K562 (cell line): ENCODE data around the gene LRIF1. TPM values are rescaled to one million over a fixed set of nuclear protein-coding genes. Genes with fewer than 3 reads are reported as not detected.
A peak's percentile ranks its signal among the peaks of the same experiment; 100 is the strongest.

Experiments used
- ATAC-seq: fragments of 200-7000 bp; cut with Tn5 transposase; 3 replicates; pipeline ENCODE4 v1.9.1; 2020; ENCODE audit warnings: moderate library complexity
- BruUV-seq: library from RNA; stranded (reverse); fragments of 400-500 nt; replicated peaks from 2 replicates; lab custom pipeline; 2021; lab: Mats Ljungman, UMichigan
- CTCF ChIA-PET: fragments of 300-600 bp; formaldehyde crosslinking; extraction: SDS; loops from one replicate; lab custom pipeline; 2021; ENCODE audit warnings: low intra/inter-chr PET ratio; lab: Yijun Ruan, JAX
- POLR2A ChIA-PET: fragments of 300-600, 350-650 bp; sonication (Branson Sonifier 250); formaldehyde crosslinking; extraction: SDS; loops from one replicate; lab custom pipeline; 2021; ENCODE audit warnings: antibody characterized with exemption, inconsistent platforms; lab: Yijun Ruan, JAX
- DNase-seq, 4 experiments: peaks; one replicate each; pipeline versions ENCODE4 v3.0.0 to v3.0.0-alpha.2; 2011 to 2018; ENCODE audit warnings: low spot score in 3 of 4, mixed read lengths in 3 of 4; ENCODE audit errors: extremely low read depth in 1 of 4
- FAIRE-seq: peaks from 2 replicates; lab custom pipeline; 2011; peaks lifted over from hg19 to GRCh38; lab: Jason Lieb, UNC
- H2AFZ ChIP-seq: 2 replicates; pipeline ENCODE4 v1.6.0; 2011; ENCODE audit warnings: low read depth, low read length, control low read depth, inconsistent platforms
- H3K27ac ChIP-seq: fragments of 200-600 bp; 3 replicates; pipeline ENCODE4 v1.8.0; 2011; ENCODE audit warnings: low read depth, mild to moderate bottlenecking, control low read depth, inconsistent platforms, low read length, moderate library complexity, mixed read lengths; ENCODE audit errors: extremely low read depth
- H3K27me3 ChIP-seq, 2 experiments: fragments of 300-600 bp in 1 of 2; 2 replicates in 1 of 2; 3 replicates in 1 of 2; pipeline versions ENCODE4 v1.6.0 to v1.8.0; 2011; ENCODE audit warnings: inconsistent platforms in 2 of 2, low read length in 2 of 2, mild to moderate bottlenecking in 1 of 2, mixed read lengths in 1 of 2, moderate library complexity in 1 of 2; ENCODE audit not compliant: control insufficient read depth in 2 of 2, insufficient read depth in 2 of 2
- H3K36me3 ChIP-seq: fragments of 300-600 bp; 3 replicates; pipeline ENCODE4 v1.8.0; 2011; ENCODE audit warnings: mild to moderate bottlenecking, low read length, inconsistent platforms; ENCODE audit not compliant: control insufficient read depth, insufficient read depth
- H3K4me1 ChIP-seq, 2 experiments: fragments of 200-600 bp in 1 of 2; replicated peaks in 1 of 2; 2 replicates in 1 of 2; 3 replicates in 1 of 2; pipeline versions ENCODE4 v1.5.1 to v1.8.0; 2011; ENCODE audit warnings: inconsistent platforms in 2 of 2, low read length in 2 of 2, mild to moderate bottlenecking in 1 of 2, mixed read lengths in 1 of 2, moderate library complexity in 1 of 2; ENCODE audit not compliant: control insufficient read depth in 2 of 2, insufficient read depth in 2 of 2
- H3K4me2 ChIP-seq: 2 replicates; pipeline ENCODE4 v1.6.1; 2011; ENCODE audit warnings: low read length, control low read depth, inconsistent platforms, mixed read lengths; ENCODE audit not compliant: insufficient read depth
- H3K4me3 ChIP-seq: fragments of 200-600 bp; sonication (generic), shearing (Covaris generic); 2 replicates; pipeline ENCODE4 v1.5.1; 2016; ENCODE audit warnings: control low read depth, inconsistent platforms
- H3K79me2 ChIP-seq: fragments of 200-600 bp; 3 replicates; pipeline ENCODE4 v1.8.0; 2011; ENCODE audit warnings: low read length, inconsistent platforms; ENCODE audit not compliant: control insufficient read depth, insufficient read depth
- H3K9ac ChIP-seq, 2 experiments: 2 replicates each; pipeline versions ENCODE4 v1.6.0 to v1.6.1; 2011; ENCODE audit warnings: low read depth in 2 of 2, low read length in 2 of 2, control low read depth in 1 of 2, inconsistent platforms in 1 of 2, mild to moderate bottlenecking in 1 of 2, mixed read lengths in 1 of 2; ENCODE audit not compliant: insufficient read depth in 1 of 2
- H3K9me1 ChIP-seq: one replicate; pipeline ENCODE4 v1.6.0; 2011; ENCODE audit warnings: inconsistent platforms, mild to moderate bottlenecking, low read length, moderate library complexity; ENCODE audit not compliant: control insufficient read depth, insufficient read depth
- H3K9me3 ChIP-seq: replicated peaks from 2 replicates; pipeline ENCODE4 v1.5.1; 2011; ENCODE audit warnings: low read depth, low read length, inconsistent platforms; ENCODE audit not compliant: control insufficient read depth, insufficient read depth
- H4K20me1 ChIP-seq: replicated peaks from 2 replicates; pipeline ENCODE4 v1.6.1; 2011; ENCODE audit warnings: low read length, inconsistent platforms, mixed read lengths; ENCODE audit not compliant: control insufficient read depth, insufficient read depth
- MBD1 ChIP-seq: fragments of 250-450 bp; sonication (Bioruptor Pico); IDR thresholded peaks from 2 replicates; pipeline ENCODE4 v1.8.0; 2022; ENCODE audit warnings: inconsistent platforms
- NEUROD1 ChIP-seq: fragments of 150-350 bp; IDR thresholded peaks from 2 replicates; pipeline ENCODE4 v1.6.1; 2014; ENCODE audit warnings: borderline replicate concordance, low read length, low read depth; ENCODE audit not compliant: partially characterized antibody
- PTRF ChIP-seq: fragments of 450-650 bp; IDR thresholded peaks from 2 replicates; pipeline ENCODE4 v1.6.1; 2016; ENCODE audit warnings: mild to moderate bottlenecking, missing genetic modification characterization, missing compliant biosample characterization
- RFX5 ChIP-seq: IDR thresholded peaks from 2 replicates; pipeline ENCODE4 v1.6.1; 2011; ENCODE audit warnings: low read depth, mild to moderate bottlenecking, improper control_type of control experiment, low read length
- TEAD1 ChIP-seq, 2 experiments: fragments of 450-650 bp in 1 of 2; sonication (generic) in 1 of 2; formaldehyde crosslinking; IDR thresholded peaks; 2 replicates each; pipeline versions ENCODE4 v1.4.0 to v1.8.0; 2020 to 2022; ENCODE audit warnings: mild to moderate bottlenecking in 2 of 2, missing genetic modification reagents in 1 of 2
- WHSC1 ChIP-seq: IDR thresholded peaks from one replicate; pipeline ENCODE4 v1.6.1; 2012; ENCODE audit warnings: low read length, control low read depth, inconsistent platforms
- ZNF121 ChIP-seq: sonication (generic); formaldehyde crosslinking; conservative IDR thresholded peaks from 2 replicates; pipeline ENCODE4 v1.8.0; 2022; ENCODE audit warnings: missing genetic modification reagents
- ZNF277 ChIP-seq: fragments of 250-450 bp; sonication (Bioruptor Pico); IDR thresholded peaks from 2 replicates; pipeline ENCODE4 v1.8.0; 2022; ENCODE audit warnings: inconsistent platforms, mild to moderate bottlenecking, moderate library complexity, borderline replicate concordance
- WGBS: fragments of 100-300 bp; shearing (Covaris generic); methylation state at CpG from one replicate; pipeline ENCODE4 v1.1.6; 2016; ENCODE audit warnings: low coverage, mixed read lengths; ENCODE audit not compliant: insufficient coverage; ENCODE audit errors: missing lambda C conversion rate; 5-methylcytosine and 5-hydroxymethylcytosine counted together
- in situ Hi-C: fragments of 300-500 bp; cut with MboI; formaldehyde crosslinking; loops from 4 replicates; pipeline ENCODE4 v1.15.0; 2018; ENCODE audit warnings: inconsistent platforms, mixed read lengths
- intact Hi-C: fragments of 100-400 bp; cut with micrococcal nuclease; formaldehyde crosslinking; loops from 2 replicates; pipeline ENCODE4 v1.14.2; 2022
- polyA plus RNA-seq, 8 experiments: library from polyadenylated mRNA; depleted of rRNA in 4 of 8; stranded (reverse) in 5 of 8; unstranded in 3 of 8; fragments of >200 nt; fragmentation: Nextera tagmentation in 2 of 8; fragmentation: Illumina TruSeq in 1 of 8; extraction: Ambion mirVana in 2 of 8; extraction: Trizol in 1 of 8; gene quantifications; 2 replicates each; pipeline versions ENCODE4 v1.2.1 to v1.2.3, GENCODE V29; 2011 to 2014; ENCODE audit warnings: inconsistent platforms in 1 of 8, missing spikeins in 1 of 8
- total RNA-seq, 7 experiments: library from RNA; depleted of rRNA in 6 of 7; stranded (reverse); fragments of >200 nt in 6 of 7; fragmentation: Illumina TruSeq in 2 of 7; extraction: Trizol in 2 of 7; gene quantifications; 2 replicates each; pipeline versions ENCODE4 v1.2.1 to v1.2.3, GENCODE V29; 2011 to 2021; ENCODE audit warnings: low replicate concordance in 1 of 7

The LRIF1 gene
- total and polyA plus RNA-seq, 9 of the 15 experiments (the other 6 are each of a cell fraction or from before 2014, with no cell fraction given), result 35.6 to 88.8 (median 74.1) TPM

GRCh38 chr1:110902820-110903463 is 60.8 kb downstream of the LRIF1 start:
- intact Hi-C loops, result no loop called here
- ChIA-PET CTCF (no interaction called here), POLR2A (interaction anchor here (1.1 kb wide), 1 partner anchor 12 kb away, joined by 3 read pairs; no protein-coding TSS in a partner anchor)
- no TSS peak for BruUV-seq
- no peaks in the 10 kb centered on the region for H3K27me3 ChIP-seq
- H4K20me1 ChIP-seq, result no peaks in the 10 kb centered on the region
- H3K9me3 ChIP-seq, result no peaks in the 10 kb centered on the region
- no peaks in the 10 kb centered on the region for H3K9me1 ChIP-seq
- no peaks in the 10 kb centered on the region for H3K79me2 ChIP-seq
- in situ Hi-C loops, result no loop called here
- H2AFZ ChIP-seq, result no peak overlapping the region
- 52% methylated on average over 6 of the region's 6 CpGs for WGBS
- TF ChIP-seq NEUROD1 (no peak), RFX5 (no peak), MBD1 (CRISPR knock-in tag) (no peak), WHSC1 (no peak), ZNF277 (CRISPR knock-in tag) (no peak), TEAD1 (CRISPR knock-in tag; IDR thresholded peaks at IDR 0.05) (no peak), ZNF121 (CRISPR knock-in tag) (no peak), PTRF (tag) (no peak)
- FAIRE-seq, result no peak
- no peak for DNase-seq
- H3K9ac ChIP-seq, result no peak overlapping the region
- no peak overlapping the region for H3K4me2 ChIP-seq
- H3K4me3 ChIP-seq, result no peak overlapping the region
- no peak overlapping the region for H3K27ac ChIP-seq
- H3K36me3 ChIP-seq, result peaks cover 7% of the 10 kb centered on the region; the same call in 1 of the 3 replicates
- peak; percentile 26; the same call in 2 of the 3 replicates for ATAC-seq
- H3K4me1 ChIP-seq, result peaks cover 0 to 5% of the 10 kb centered on the region in 2 experiments; a peak in 2 of 5 replicates
